BLaER1 (cell line): ENCODE results near the gene SPANXN4.

ENCODE experiments used
- H3K27ac ChIP-seq: shearing (Covaris generic); formaldehyde crosslinking; 2 replicates; pipeline ENCODE4 v1.8.1; 2022
- H3K27me3 ChIP-seq: shearing (Covaris generic); formaldehyde crosslinking; 2 replicates; pipeline ENCODE4 v1.8.1; 2022
- H3K36me3 ChIP-seq: shearing (Covaris generic); formaldehyde crosslinking; 2 replicates; pipeline ENCODE4 v1.8.1; 2022
- H3K4me1 ChIP-seq: shearing (Covaris generic); formaldehyde crosslinking; 2 replicates; pipeline ENCODE4 v1.8.1; 2022
- H3K4me2 ChIP-seq: shearing (Covaris generic); formaldehyde crosslinking; 2 replicates; pipeline ENCODE4 v1.8.1; 2022
- H3K4me3 ChIP-seq: shearing (Covaris generic); formaldehyde crosslinking; 2 replicates; pipeline ENCODE4 v1.8.1; 2022
- H3K9ac ChIP-seq: shearing (Covaris generic); formaldehyde crosslinking; 2 replicates; pipeline ENCODE4 v1.8.1; 2022
- H3K9me3 ChIP-seq: shearing (Covaris generic); formaldehyde crosslinking; 2 replicates; pipeline ENCODE4 v1.8.1; 2022
- H4K20me1 ChIP-seq: shearing (Covaris generic); formaldehyde crosslinking; 2 replicates; pipeline ENCODE4 v1.8.1; 2022
- Cebpa-rat ChIP-seq: shearing (Covaris generic); IDR thresholded peaks from 2 replicates; pipeline ENCODE4 v1.8.1; 2022

Gene SPANXN4

GRCh38 chrX:143027275-143027674 is 1.5 kb downstream of the SPANXN4 start:
- Histone ChIP-seq H3K4me3 (no peak overlapping the region), H3K9me3 (no peaks in the 10 kb centered on the region), H3K4me1 (peaks cover 8% of the 10 kb centered on the region), H3K27ac (no peak overlapping the region), H3K9ac (no peak overlapping the region), H3K36me3 (no peaks in the 10 kb centered on the region), H3K27me3 (peaks cover 86% of the 10 kb centered on the region), H4K20me1 (no peaks in the 10 kb centered on the region), H3K4me2 (no peak overlapping the region)
- no peak for TF ChIP-seq Cebpa-rat

- TF ChIP-seq Cebpa-rat = no peak
- H3K4me1 ChIP-seq = 0 out of 2 replicates have a peak, but pooled peaks cover 4% of the 10 kb centered on the region
- H3K4me2 ChIP-seq = no peak overlapping the region
- H3K9me3 ChIP-seq = peaks cover 11% of the 10 kb centered on the region
- no peaks in the 10 kb centered on the region for H4K20me1 ChIP-seq
- H3K36me3 ChIP-seq = no peaks in the 10 kb centered on the region
- H3K27ac ChIP-seq = no peak overlapping the region
- peaks cover 52% of the 10 kb centered on the region for H3K27me3 ChIP-seq
- H3K4me3 ChIP-seq = no peak overlapping the region
- H3K9ac ChIP-seq = no peak overlapping the region
Measured at GRCh38 chrX:143047511-143047910, 21.8 kb downstream of the SPANXN4 start.

GRCh38 chrX:143058120-143058519 is 32.4 kb downstream of the SPANXN4 start:
- Histone ChIP-seq H3K9ac (no peak overlapping the region), H4K20me1 (no peaks in the 10 kb centered on the region), H3K27ac (no peak overlapping the region), H3K36me3 (no peaks in the 10 kb centered on the region), H3K4me3 (no peak overlapping the region), H3K4me2 (no peak overlapping the region), H3K27me3 (peaks cover 76% of the 10 kb centered on the region), H3K9me3 (no peaks in the 10 kb centered on the region), H3K4me1 (no peaks in the 10 kb centered on the region)
- TF ChIP-seq Cebpa-rat = no peak

- no peak overlapping the region for H3K4me3 ChIP-seq
- peaks cover 19% of the 10 kb centered on the region for H3K9me3 ChIP-seq
- H4K20me1 ChIP-seq = no peaks in the 10 kb centered on the region
- TF ChIP-seq Cebpa-rat = no peak
- H3K36me3 ChIP-seq = no peaks in the 10 kb centered on the region
- peaks cover 40% of the 10 kb centered on the region for H3K27me3 ChIP-seq
- no peak overlapping the region for H3K4me2 ChIP-seq
- H3K4me1 ChIP-seq = no peaks in the 10 kb centered on the region
- no peak overlapping the region for H3K27ac ChIP-seq
- H3K9ac ChIP-seq = no peak overlapping the region
Measured at GRCh38 chrX:143081231-143081630, 55.5 kb downstream of the SPANXN4 start.

- no peak for TF ChIP-seq Cebpa-rat
- H3K36me3 ChIP-seq = no peaks in the 10 kb centered on the region
Measured at GRCh38 chrX:143082537-143082936, 56.8 kb downstream of the SPANXN4 start.

More at GRCh38 chrX:143082537-143082936, 56.8 kb downstream of the SPANXN4 start:
- no peak overlapping the region for H3K9ac ChIP-seq
- H3K27me3 ChIP-seq = peaks cover 52% of the 10 kb centered on the region
- no peak overlapping the region for H3K27ac ChIP-seq
- no peaks in the 10 kb centered on the region for H3K4me1 ChIP-seq
- no peak overlapping the region for H3K4me2 ChIP-seq
- peaks cover 18% of the 10 kb centered on the region for H3K9me3 ChIP-seq
- no peak overlapping the region for H3K4me3 ChIP-seq
- no peaks in the 10 kb centered on the region for H4K20me1 ChIP-seq
